Activated T-cell treated with anti-CD3 and anti-CD28 coated beads, Interleukin-2, amount 50 U/mL, for 24 hours (primary cell): Measurements from ENCODE around the gene TBX2.

Source experiments
- DNase-seq: peaks from one replicate; pipeline ENCODE4 v3.0.0-alpha.2; 2020
- H3K27ac Mint-ChIP-seq: 2 replicates; pipeline ENCODE4 v1.8.0; 2020; ENCODE audit warnings: mild to moderate bottlenecking, mixed read lengths
- H3K27me3 Mint-ChIP-seq: 2 replicates; pipeline ENCODE4 v1.8.0; 2020; ENCODE audit warnings: mixed read lengths
- H3K36me3 Mint-ChIP-seq: 2 replicates; pipeline ENCODE4 v1.8.0; 2020; ENCODE audit warnings: low read depth, mixed read lengths
- H3K4me1 Mint-ChIP-seq: 2 replicates; pipeline ENCODE4 v1.8.0; 2020; ENCODE audit warnings: low read depth, mixed read lengths
- H3K4me3 Mint-ChIP-seq: 2 replicates; pipeline ENCODE4 v1.8.0; 2020; ENCODE audit warnings: mild to moderate bottlenecking, moderate library complexity, mixed read lengths
- H3K9me3 Mint-ChIP-seq: 2 replicates; pipeline ENCODE4 v1.8.0; 2020; ENCODE audit warnings: mixed read lengths

TBX2 gene

DNA sequence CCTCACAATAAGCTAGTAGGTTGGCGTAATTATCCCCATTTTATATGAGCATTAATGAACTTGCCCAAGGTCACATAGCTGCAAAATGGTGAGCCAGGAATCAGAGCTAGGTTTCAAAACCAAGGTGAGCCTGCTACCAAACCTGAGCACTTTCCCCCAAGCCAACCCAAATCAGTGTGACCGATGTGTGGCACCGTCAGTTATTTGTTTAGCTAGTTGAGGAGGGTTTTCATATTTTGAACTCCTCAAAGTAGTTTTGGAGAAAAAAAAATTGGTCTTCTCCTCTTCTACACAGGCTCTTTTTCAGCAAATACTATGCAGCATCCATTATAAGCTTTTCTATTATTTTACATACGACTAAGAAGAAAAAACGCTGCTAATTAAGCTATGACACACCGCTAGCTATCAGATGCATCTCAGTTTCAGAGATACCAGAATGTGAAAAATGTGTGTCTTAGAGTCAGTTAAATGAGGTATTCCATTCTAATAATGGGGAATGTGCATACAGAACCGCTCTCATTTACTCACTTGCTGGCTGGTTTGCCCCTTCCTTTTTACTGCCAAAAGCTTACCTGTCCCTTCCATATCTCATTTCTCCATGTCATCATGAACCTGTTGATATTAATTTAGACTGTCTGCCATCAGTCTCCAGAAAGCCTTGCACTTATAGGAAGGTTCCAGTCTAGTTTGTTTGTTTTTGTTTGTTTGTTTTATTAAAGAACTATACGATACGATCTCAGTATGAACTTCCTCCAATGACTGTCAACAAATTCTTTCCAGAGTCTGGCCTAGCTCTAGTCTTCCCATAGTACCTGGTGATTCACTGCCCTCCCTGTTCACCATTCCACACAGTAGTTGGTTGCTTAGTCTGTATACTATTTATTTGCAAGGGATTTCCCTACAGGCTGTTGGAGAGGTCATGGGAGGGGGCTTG is 50.3 kb downstream of the TBX2 start:
- Mint-ChIP-seq H3K9me3 (no peaks in the 10 kb centered on the region), H3K36me3 (no peaks in the 10 kb centered on the region), H3K4me1 (peaks cover 21% of the 10 kb centered on the region), H3K4me3 (no peak overlapping the region), H3K27ac (no peak overlapping the region), H3K27me3 (peaks cover 77% of the 10 kb centered on the region)
- DNase-seq: no peak

DNA sequence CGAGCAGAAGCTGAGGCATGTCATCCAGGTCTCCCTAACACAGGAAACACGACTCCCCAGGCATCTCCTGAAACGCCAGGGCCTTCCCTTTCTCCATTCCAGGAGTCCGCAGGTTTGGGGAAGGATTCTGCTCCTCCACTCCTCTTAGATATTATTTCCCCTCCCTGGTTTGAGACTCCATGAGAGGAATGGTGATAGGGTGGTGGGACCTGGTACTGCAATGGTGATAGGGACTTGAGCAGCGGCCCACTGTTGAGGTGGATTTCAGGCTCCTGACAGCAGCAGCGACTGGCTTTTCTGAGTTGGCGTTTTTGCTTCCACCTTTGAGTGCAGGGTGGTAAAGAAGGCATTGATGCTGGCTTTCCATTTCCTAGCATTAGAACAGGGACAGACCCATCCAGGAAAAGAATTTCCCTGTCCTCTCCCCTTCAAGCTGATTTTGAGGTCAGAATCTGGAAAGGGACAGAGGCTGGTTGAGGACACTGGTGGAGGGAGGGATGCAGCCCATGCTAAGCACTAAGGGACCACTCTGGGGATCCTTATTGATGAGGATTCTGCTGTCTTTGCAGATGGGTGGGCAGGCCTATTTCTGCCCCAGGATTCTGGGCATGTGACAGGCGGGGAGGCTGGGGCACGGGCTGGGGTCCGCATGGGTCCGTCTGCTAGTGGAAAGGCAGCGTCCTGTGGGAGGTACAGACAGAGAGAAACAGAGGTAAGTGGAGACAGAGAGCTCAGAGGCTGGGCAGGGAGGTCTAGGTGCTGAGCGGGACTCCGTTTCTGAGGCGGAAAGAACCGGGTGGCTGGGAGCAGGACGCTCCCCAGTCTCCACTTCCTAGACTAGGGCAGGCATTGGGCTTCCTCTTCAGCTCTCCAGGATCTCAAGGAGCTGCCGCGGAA is 51.2 kb downstream of the TBX2 start:
- peaks cover 24% of the 10 kb centered on the region for H3K4me1 Mint-ChIP-seq
- no peak overlapping the region for H3K4me3 Mint-ChIP-seq
- no peak for DNase-seq
- H3K27me3 Mint-ChIP-seq: peaks cover 77% of the 10 kb centered on the region
- no peaks in the 10 kb centered on the region for H3K36me3 Mint-ChIP-seq
- no peaks in the 10 kb centered on the region for H3K9me3 Mint-ChIP-seq
- no peak overlapping the region for H3K27ac Mint-ChIP-seq

GRCh38 chr17:61451538-61452300 is 52.1 kb downstream of the TBX2 start:
- peaks cover 77% of the 10 kb centered on the region for H3K27me3 Mint-ChIP-seq
- DNase-seq: no peak
- H3K27ac Mint-ChIP-seq: no peak overlapping the region
- peaks cover 24% of the 10 kb centered on the region for H3K4me1 Mint-ChIP-seq
- H3K4me3 Mint-ChIP-seq: no peak overlapping the region
- no peaks in the 10 kb centered on the region for H3K9me3 Mint-ChIP-seq
- no peaks in the 10 kb centered on the region for H3K36me3 Mint-ChIP-seq

DNA sequence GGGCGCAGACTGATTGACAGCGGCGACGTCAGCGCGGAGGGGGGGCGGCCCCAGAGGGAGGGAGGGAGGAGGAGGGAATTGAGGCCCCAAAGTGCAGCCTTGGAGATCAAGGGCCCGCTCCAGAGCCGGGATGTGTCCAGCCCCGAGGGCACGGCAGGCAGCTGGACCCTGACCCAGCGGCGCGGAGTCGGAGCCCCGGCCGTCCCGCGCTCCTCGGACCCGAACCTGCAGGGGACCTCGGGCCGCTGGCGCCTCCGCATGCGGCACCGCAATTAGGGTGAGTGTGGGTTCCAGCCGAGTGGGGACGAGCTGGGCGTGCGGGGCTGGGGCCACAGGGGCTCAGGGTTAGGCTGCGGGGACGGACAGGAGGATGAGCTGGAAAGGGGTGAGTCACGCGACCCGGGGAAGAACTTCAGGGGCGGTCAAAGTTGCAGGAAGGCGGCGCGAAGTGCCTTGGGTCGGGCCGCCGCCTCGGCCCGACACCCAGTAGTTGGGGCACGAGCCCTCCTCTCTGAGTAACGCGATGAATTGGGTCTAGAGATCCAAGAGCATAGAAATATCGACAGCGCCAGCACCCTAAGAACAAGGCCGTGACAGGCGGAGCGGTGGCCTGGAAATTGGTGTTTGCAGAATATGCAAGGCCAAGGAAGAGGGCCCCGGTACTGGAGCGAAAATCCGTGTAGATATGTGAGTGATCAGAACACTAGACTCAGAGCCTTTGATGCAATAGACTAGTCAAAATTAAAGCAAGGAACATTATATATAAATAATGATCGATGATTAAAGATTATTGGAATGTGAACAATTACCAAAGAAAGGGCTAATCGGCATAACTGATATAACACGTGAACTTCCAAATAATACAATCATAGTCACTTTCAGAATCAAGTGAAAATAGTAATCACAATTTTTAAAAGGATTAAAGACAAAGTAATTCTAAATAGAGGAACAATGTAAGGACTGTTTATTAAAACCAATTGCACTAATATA is 53.0 kb downstream of the TBX2 start, which contains the start of gene TBX4:
Gene TBX4, plus strand, starts transcription at position 122 of the 990 bp plus-strand sequence. CDS start 4,069 bp downstream, outside the sequence.
- DNase-seq: no peak
- no peaks in the 10 kb centered on the region for H3K36me3 Mint-ChIP-seq
- H3K4me1 Mint-ChIP-seq: peaks cover 30% of the 10 kb centered on the region
- no peak within 1 kb of the TSS for H3K27ac Mint-ChIP-seq
- no peaks in the 10 kb centered on the region for H3K9me3 Mint-ChIP-seq
- H3K4me3 Mint-ChIP-seq: peak within 1 kb of the TSS; percentile 66
- H3K27me3 Mint-ChIP-seq: peaks cover 78% of the 10 kb centered on the region

DNA sequence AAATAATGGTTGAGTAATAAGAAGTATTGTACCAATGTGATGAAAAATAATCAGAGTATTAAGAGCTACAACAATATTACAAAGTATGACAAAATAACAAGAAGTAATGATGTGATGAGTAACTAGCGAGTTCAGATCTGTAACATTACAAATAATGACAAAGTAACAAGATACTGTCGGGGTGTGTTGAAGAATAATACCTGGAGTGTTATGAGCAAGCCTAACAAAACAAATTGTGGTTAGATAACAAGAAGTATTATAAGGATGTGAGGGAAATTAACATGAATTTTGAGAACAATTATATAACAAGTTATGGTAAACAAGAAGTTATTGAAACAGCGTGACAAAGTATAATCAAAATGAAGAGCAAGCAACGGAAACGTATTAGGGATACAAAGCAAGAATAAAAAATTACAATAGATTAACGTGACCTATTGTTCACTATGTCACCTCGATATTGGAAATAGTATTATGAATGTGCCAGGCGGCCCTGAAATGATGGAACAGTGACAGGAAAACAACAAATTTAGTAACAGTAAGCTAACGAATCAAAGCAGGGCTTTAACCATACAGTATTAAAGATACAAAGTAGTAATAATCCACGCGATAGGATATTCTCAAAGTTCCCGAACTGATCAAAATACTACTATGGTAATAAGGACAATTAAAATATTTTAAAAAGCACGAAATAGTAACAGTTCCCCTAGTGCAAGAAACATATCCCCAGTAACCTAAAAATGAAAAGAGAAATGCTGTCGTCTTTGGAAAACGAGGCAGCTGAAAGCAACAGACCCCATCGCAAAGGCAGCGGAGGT is 54.1 kb downstream of the TBX2 start:
- no peak for DNase-seq
- peaks cover 37% of the 10 kb centered on the region for H3K4me1 Mint-ChIP-seq
- H3K27me3 Mint-ChIP-seq: peaks cover 83% of the 10 kb centered on the region
- H3K9me3 Mint-ChIP-seq: no peaks in the 10 kb centered on the region
- H3K4me3 Mint-ChIP-seq: peak overlapping the region; percentile 32
- H3K36me3 Mint-ChIP-seq: no peaks in the 10 kb centered on the region
- no peak overlapping the region for H3K27ac Mint-ChIP-seq

DNA sequence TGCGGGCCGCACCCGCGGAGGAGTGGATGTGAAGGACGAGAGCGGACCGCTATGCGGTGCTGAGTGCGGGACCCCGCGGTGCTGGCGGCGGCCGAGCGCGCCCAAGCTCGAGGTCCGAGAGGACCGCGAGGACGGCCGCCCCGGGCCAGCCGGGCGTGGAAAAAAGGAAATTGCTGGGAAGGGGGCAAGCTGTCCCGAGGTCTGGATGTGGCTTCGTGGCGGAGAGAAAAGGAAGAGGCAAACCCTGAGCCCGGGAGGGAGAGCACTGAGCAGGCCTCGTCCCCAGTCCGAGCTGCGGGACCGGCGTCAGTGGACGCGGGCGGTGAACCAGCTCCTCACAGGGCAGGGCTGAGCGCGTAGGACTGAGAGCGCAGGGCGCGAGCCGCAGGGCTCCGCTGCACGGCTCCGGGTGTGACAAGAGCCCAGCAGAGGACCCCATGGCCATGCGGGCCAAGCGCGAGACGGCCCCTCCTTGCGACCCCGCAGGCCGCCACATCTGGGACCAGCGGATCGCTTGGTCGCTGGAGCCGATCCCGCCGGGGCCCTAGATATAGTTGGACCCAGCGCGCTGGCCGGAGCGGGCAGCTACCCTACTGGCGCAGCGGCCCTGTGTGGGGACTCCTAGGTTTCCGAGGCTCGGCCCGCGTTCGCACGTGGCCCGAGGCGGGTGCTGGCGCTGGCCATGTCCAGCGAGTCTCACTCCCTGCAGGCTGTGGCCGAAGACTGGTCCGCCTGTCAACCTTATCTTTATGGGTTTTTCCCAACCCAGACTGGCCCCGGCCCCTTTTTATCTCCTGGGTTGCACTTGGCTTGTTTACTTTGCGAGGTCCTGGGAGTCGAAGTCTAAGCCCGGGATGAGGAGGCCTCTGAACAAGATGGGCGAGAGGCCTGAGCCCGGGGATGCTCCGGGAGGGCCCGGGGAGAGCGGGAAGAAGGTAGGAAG is 55.0 kb downstream of the TBX2 start:
- Mint-ChIP-seq H3K36me3 (no peaks in the 10 kb centered on the region), H3K27me3 (peaks cover 84% of the 10 kb centered on the region), H3K9me3 (no peaks in the 10 kb centered on the region), H3K4me1 (peaks cover 37% of the 10 kb centered on the region), H3K27ac (peak overlapping the region; percentile 61), H3K4me3 (peak overlapping the region; percentile 32)
- no peak for DNase-seq

DNA sequence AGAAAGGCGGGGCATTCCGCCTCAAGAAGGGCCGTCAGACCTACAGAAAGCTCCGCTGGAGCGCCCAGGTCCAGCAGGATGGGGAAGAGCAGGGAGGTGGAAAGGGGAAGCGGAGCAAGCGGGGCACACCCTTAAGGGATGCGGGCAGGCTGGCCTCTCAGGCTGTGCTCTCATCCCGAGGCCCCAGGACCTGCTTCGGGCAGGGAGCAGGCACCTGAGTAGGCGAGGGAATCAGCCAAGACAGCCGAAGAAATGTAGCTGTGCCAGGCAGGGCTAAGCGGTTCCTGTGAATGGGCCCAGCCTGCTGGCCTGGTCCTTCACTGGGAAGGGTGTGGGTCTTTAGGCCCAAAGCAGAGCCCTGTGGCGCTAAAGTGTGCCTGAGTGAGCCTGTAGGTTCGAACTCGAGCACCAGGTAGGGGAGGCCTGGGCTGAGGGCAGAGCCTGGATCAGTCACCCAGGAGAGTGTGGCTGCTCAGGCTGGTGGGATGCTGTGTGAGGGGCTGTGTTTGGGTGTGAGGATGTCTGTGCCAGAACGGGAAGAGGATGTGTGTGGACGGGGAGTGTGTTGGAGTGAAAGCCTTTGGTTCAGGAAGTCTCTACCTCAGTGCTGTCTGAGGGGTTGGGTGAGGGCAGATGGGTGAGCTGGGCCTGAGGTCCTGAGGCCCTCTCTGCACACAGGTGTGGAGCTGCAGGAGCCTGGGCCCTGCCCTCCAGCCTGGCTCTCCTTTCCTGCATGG is 55.8 kb downstream of the TBX2 start:
- no peaks in the 10 kb centered on the region for H3K9me3 Mint-ChIP-seq
- H3K36me3 Mint-ChIP-seq: no peaks in the 10 kb centered on the region
- H3K4me3 Mint-ChIP-seq: no peak overlapping the region
- DNase-seq: no peak
- H3K27ac Mint-ChIP-seq: no peak overlapping the region
- peaks cover 84% of the 10 kb centered on the region for H3K27me3 Mint-ChIP-seq
- H3K4me1 Mint-ChIP-seq: peaks cover 38% of the 10 kb centered on the region

DNA sequence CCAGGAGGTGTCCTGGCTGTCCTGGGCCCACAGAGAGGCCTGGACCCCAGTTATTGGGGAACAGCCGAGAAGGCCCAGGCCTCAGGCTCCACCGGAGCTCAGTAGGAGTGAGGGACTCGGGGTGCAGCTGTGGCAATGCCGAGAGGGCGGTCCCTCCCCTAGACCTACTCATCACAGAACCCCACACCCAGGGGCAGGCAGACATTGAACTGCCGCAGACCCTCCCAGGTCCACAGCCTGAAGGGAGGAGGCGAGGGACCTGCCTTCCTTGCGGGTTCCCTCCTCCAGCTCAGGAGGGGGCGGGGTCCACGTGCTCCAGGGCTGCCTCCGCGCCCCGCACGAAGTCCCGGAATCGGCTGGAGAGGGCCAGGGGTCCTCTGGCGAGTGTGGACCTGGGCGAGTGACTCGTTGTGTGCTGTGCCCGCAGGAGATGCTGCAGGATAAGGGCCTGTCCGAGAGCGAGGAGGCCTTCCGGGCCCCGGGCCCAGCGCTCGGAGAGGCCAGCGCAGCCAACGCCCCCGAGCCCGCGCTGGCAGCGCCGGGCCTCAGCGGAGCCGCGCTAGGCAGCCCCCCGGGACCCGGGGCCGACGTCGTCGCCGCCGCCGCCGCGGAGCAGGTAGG is 56.5 kb downstream of the TBX2 start:
- Mint-ChIP-seq H3K9me3 (no peaks in the 10 kb centered on the region), H3K27me3 (peaks cover 84% of the 10 kb centered on the region), H3K36me3 (no peaks in the 10 kb centered on the region), H3K4me3 (no peak overlapping the region), H3K27ac (no peak overlapping the region), H3K4me1 (peaks cover 39% of the 10 kb centered on the region)
- no peak for DNase-seq

- Mint-ChIP-seq H3K4me1 (peaks cover 43% of the 10 kb centered on the region), H3K27me3 (peaks cover 88% of the 10 kb centered on the region), H3K4me3 (peak overlapping the region; percentile 53), H3K9me3 (no peaks in the 10 kb centered on the region), H3K27ac (no peak overlapping the region), H3K36me3 (no peaks in the 10 kb centered on the region)
- DNase-seq: no peak
These were observed 57.1 kb downstream of the TBX2 start for GRCh38 chr17:61456688-61457225.

GRCh38 chr17:61457226-61457983 is 57.8 kb downstream of the TBX2 start:
- Mint-ChIP-seq H3K4me3 (peak overlapping the region; percentile 53), H3K27ac (no peak overlapping the region), H3K4me1 (peaks cover 46% of the 10 kb centered on the region), H3K27me3 (peaks cover 92% of the 10 kb centered on the region), H3K36me3 (no peaks in the 10 kb centered on the region), H3K9me3 (no peaks in the 10 kb centered on the region)
- DNase-seq: no peak
